HG02588 (cell line): ENCODE data around the gene PRKAB2.
"Not testable (repeated sequence)": the region's sequence is repeated elsewhere in the genome, so short reads cannot be mapped to it uniquely, and the experiment has no call there.

Experiments
- ATAC-seq: cut with Tn5 transposase; IDR thresholded peaks from one replicate; pipeline ENCODE4 v1.9.1; 2021; ENCODE audit warnings: mild to moderate bottlenecking, moderate library complexity; ENCODE audit not compliant: unreplicated experiment

The PRKAB2 gene

GRCh38 chr1:147111381-147112130 lies 60.7 kb downstream of the PRKAB2 start:
- ATAC-seq: no peak

GRCh38 chr1:147110872-147111271 lies 61.4 kb downstream of the PRKAB2 start:
- ATAC-seq: no peak

GRCh38 chr1:147110434-147110833 lies 61.8 kb downstream of the PRKAB2 start:
- no peak for ATAC-seq

GRCh38 chr1:147109762-147110161 lies 62.5 kb downstream of the PRKAB2 start:
- no peak for ATAC-seq

GRCh38 chr1:147109041-147109440 lies 63.2 kb downstream of the PRKAB2 start:
- no peak for ATAC-seq

GRCh38 chr1:147106407-147106881 lies 65.8 kb downstream of the PRKAB2 start:
- ATAC-seq: not testable (repeated sequence)

GRCh38 chr1:147105909-147106308 lies 66.4 kb downstream of the PRKAB2 start:
- ATAC-seq: no peak
